ENCODE results near the gene IGFL3. TPM values are rescaled to one million over a fixed set of nuclear protein-coding genes. Genes with fewer than 3 reads are reported as not detected.

The IGFL3 gene
- polyA plus RNA-seq, 3 donors = not detected

DNA sequence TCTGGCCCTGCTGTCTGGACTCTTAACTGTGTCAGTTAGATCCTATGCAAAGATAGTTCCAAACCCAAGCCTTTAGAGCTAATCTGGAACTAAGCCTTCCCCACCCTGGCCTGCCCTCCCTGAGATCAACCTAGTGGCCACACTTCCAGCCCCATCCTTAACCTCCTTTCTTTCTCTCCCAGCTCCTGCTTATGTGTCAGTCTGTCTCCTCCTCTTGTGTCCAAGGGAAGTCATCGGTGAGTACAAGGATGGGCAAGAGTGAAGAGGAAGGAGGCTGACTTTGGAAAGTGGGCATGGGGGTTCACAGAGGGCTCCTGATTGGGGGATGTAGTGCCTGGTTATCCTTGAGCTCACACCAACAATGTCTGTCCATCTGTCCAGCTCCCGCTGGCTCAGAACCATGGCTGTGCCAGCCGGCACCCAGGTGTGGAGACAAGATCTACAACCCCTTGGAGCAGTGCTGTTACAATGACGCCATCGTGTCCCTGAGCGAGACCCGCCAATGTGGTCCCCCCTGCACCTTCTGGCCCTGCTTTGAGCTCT lies 35.8 kb upstream of the IGFL3 start:
- Mint-ChIP-seq H3K27me3 (ENCODE audit: low read depth in 3 of 3) (peaks cover 7 to 22% (median 21%) of the 10 kb centered on the region in 3 donors), H3K4me3 (no peak overlapping the region)
- no peak overlapping the region for H3K4me2 ChIP-seq (replicated peaks; ENCODE audit: extremely low read depth, low read length, poor library complexity, severe bottlenecking)

DNA sequence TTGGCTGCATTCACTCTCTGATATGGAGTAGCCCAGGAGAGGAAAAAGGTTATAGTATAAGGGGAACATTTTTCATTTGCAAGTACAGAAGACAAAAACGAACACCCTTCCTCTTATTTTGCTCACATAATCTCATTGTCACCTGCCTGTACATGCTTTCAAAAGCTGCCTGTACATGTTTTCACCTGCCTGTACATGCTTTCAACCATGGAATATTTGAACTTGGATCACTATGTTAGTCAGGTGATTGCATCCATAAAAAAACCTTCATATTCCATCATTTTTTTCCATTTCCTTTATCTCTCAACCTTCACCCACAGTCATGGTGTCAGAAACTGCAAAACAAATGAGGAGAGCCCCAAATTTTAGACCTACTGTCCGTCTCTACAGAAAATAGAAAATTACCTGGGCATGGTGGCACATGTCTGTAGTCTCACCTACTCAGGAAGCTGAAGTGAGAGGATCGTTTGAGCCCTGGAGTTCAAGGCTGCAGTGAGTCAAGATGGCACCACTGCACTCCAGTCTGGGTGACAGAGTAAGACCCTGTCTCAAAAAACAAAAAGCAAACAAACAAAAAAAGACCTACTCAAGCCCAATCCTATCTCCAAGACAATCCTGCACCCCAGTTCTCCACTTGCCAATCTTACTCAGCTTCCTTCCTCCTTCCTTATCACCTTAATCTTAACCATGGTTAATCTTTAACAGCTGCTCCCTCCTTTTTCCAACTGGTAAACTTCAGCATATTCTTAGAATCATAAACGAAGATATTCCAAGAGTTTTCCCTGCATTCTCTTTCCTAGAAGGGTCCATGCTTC lies 35.1 kb upstream of the IGFL3 start:
- H3K27me3 Mint-ChIP-seq (ENCODE audit: low read depth in 3 of 3) = peaks cover 10 to 26% (median 25%) of the 10 kb centered on the region in 3 donors
- H3K27me3 ChIP-seq (ENCODE audit: control insufficient read depth in 2 of 2, insufficient read depth in 2 of 2, low read length in 2 of 2) = peaks cover 4 to 9% of the 10 kb centered on the region in 2 donors
- peaks cover 9 to 20% (median 18%) of the 10 kb centered on the region in 7 donors for H3K9me3 Mint-ChIP-seq
- no peaks in the 10 kb centered on the region for H3K36me3 ChIP-seq (replicated peaks in 1 of 2; ENCODE audit: control insufficient read depth in 1 of 2, insufficient read depth in 2 of 2, low read length in 2 of 2)
- H3K4me1 Mint-ChIP-seq = no peaks in the 10 kb centered on the region
- peak overlapping the region in 1 of 7 donors; percentile 3 for H3K27ac Mint-ChIP-seq
- peaks cover 0 to 4% of the 10 kb centered on the region in 2 donors for H3K9me3 ChIP-seq (replicated peaks in 1 of 2; ENCODE audit: control insufficient read depth in 1 of 2, insufficient read depth in 1 of 2, low read length in 2 of 2)
- H3K4me3 Mint-ChIP-seq = no peak overlapping the region
- H3K36me3 Mint-ChIP-seq = no peaks in the 10 kb centered on the region
- no peak overlapping the region for H3K4me2 ChIP-seq (replicated peaks; ENCODE audit: extremely low read depth, low read length, poor library complexity, severe bottlenecking)
- H3K9ac ChIP-seq (ENCODE audit: insufficient read depth, low read length, poor library complexity, severe bottlenecking) = no peak overlapping the region
- no peak for DNase-seq
- no peak overlapping the region for H3K27ac ChIP-seq (ENCODE audit: low read depth in 1 of 2, low read length in 2 of 2)
- no peak overlapping the region for H2AFZ ChIP-seq (ENCODE audit: insufficient read depth, low read depth, low read length, poor library complexity, severe bottlenecking)
- intact Hi-C loops (cut with micrococcal nuclease) = no loop called here
- H3K79me2 ChIP-seq (ENCODE audit: insufficient read depth, low read length) = no peaks in the 10 kb centered on the region
- H3K4me3 ChIP-seq (replicated peaks in 1 of 3; ENCODE audit: low read depth in 2 of 3, low read length in 3 of 3) = no peak overlapping the region
- H4K20me1 ChIP-seq (ENCODE audit: insufficient read depth, low read length) = no peaks in the 10 kb centered on the region
- H3K4me1 ChIP-seq (ENCODE audit: control insufficient read depth in 1 of 2, insufficient read depth in 2 of 2, low read length in 2 of 2) = no peaks in the 10 kb centered on the region
- TF ChIP-seq, protein P1, sequence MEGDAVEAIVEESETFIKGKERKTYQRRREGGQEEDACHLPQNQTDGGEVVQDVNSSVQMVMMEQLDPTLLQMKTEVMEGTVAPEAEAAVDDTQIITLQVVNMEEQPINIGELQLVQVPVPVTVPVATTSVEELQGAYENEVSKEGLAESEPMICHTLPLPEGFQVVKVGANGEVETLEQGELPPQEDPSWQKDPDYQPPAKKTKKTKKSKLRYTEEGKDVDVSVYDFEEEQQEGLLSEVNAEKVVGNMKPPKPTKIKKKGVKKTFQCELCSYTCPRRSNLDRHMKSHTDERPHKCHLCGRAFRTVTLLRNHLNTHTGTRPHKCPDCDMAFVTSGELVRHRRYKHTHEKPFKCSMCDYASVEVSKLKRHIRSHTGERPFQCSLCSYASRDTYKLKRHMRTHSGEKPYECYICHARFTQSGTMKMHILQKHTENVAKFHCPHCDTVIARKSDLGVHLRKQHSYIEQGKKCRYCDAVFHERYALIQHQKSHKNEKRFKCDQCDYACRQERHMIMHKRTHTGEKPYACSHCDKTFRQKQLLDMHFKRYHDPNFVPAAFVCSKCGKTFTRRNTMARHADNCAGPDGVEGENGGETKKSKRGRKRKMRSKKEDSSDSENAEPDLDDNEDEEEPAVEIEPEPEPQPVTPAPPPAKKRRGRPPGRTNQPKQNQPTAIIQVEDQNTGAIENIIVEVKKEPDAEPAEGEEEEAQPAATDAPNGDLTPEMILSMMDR (IDR thresholded peaks at IDR 0.05) = no peak
- 67% methylated on average over 1 of the region's 4 CpGs for WGBS (ENCODE audit: insufficient coverage)

More for the DNA sequence above, 35.8 kb upstream of the IGFL3 start:
- Histone ChIP-seq H3K9ac (ENCODE audit: insufficient read depth, low read length, poor library complexity, severe bottlenecking) (no peak overlapping the region), H3K27me3 (ENCODE audit: control insufficient read depth in 2 of 2, insufficient read depth in 2 of 2, low read length in 2 of 2) (peaks cover 4 to 9% of the 10 kb centered on the region in 2 donors), H3K79me2 (ENCODE audit: insufficient read depth, low read length) (no peaks in the 10 kb centered on the region), H3K9me3 (replicated peaks in 1 of 2; ENCODE audit: control insufficient read depth in 1 of 2, insufficient read depth in 1 of 2, low read length in 2 of 2) (peaks cover 0 to 4% of the 10 kb centered on the region in 2 donors), H3K36me3 (replicated peaks in 1 of 2; ENCODE audit: control insufficient read depth in 1 of 2, insufficient read depth in 2 of 2, low read length in 2 of 2) (no peaks in the 10 kb centered on the region), H3K27ac (ENCODE audit: low read depth in 1 of 2, low read length in 2 of 2) (no peak overlapping the region), H2AFZ (ENCODE audit: insufficient read depth, low read depth, low read length, poor library complexity, severe bottlenecking) (no peak overlapping the region), H3K4me3 (replicated peaks in 1 of 3; ENCODE audit: low read depth in 2 of 3, low read length in 3 of 3) (no peak overlapping the region), H4K20me1 (ENCODE audit: insufficient read depth, low read length) (no peaks in the 10 kb centered on the region), H3K4me1 (ENCODE audit: control insufficient read depth in 1 of 2, insufficient read depth in 2 of 2, low read length in 2 of 2) (no peaks in the 10 kb centered on the region)
- WGBS (ENCODE audit: insufficient coverage) = 100% methylated on average over 1 of the region's 7 CpGs
- Mint-ChIP-seq H3K27ac (no peak overlapping the region), H3K4me1 (no peaks in the 10 kb centered on the region), H3K36me3 (no peaks in the 10 kb centered on the region), H3K9me3 (peaks cover 9 to 20% (median 19%) of the 10 kb centered on the region in 7 donors)
- TF ChIP-seq, protein P1 (IDR thresholded peaks at IDR 0.05) = no peak
- no peak for DNase-seq
- intact Hi-C loops (cut with micrococcal nuclease) = no loop called here
